Left kidney (tissue), 2 donors: ENCODE results near the gene PINLYP. TPM values are rescaled to one million over a fixed set of nuclear protein-coding genes. Genes with fewer than 3 reads are reported as not detected.

Experiments used
- DNase-seq: peaks from one replicate; pipeline ENCODE4 v3.0.0-alpha.2; 2013
- polyA plus RNA-seq: library from polyadenylated mRNA; unstranded; fragments of 120-200 nt; gene quantifications from one replicate; pipeline ENCODE4 v1.2.1, GENCODE V29; 2013; ENCODE audit not compliant: insufficient read length

PINLYP gene
- polyA plus RNA-seq, 1 donor, result 19.2 TPM

DNA sequence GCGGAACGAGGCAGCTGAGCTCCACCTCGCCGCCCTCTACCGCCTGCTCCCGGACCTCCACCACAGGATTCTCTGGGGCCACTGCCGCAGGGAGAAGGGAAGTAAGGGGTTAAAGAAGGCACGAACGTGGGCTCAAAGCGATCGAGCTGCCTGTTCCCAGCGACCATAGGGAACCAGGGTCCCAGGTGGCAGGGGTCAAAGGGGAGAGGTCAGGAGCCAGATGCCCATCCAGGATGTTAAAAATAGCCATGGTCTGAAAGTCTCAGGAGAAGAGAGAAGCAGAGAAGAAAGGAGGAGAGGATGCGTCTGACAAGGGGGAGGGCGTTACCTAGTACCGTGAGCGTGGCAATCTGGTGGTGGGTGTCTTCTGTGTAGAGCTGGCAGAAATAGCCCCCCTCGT lies 51.2 kb downstream of the PINLYP start:
- no peak for DNase-seq

DNA sequence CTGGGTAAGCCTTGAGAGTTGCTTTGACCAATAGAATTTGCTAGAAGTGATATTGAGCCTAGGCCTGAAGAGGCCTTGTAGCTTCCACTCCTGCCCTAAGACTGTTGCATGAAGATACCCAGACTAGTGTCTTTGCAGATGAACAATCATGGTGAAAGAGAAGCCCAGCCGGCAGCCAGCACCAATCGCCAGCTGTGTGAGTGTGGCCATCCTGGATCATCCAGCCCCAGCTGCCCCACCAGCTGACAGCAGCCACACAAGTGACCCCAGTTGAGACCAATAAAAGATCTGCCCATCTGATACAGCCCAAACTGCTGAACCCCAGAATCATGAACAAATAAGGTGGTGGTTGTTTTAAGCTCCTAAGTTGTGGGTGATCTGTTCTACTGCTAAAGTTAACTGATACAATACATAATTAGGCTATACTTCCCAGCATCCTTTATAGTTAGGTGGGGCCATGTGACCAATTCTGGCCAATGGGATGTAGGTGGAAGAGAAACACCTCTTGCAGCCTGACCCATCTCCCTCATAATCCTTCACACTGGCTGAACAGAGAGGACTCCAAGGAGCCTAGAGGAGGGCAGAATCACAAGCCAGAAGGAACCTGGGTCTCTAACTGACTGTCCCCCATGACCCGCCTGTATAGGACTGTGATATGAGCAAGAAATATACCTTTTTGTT lies 53.2 kb downstream of the PINLYP start:
- no peak for DNase-seq

DNA sequence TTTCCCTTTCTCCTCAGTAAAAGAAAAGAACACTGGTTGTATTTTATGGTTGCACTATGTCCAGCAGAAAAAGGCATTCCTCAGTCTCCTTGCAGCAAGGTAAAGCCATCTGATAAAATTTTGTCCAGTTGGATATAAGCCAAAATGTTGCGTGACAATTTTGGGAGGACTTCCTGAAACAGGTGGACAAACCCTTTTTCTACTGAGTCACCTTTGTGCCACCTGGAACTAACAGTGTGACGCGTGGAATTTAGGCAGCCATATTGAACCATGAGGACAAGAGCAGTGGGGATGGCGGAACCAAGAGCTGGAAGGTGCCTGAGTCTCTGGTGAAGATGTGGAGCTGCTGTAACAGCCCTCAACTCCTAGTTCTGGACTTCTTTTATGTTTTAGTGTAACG lies 55.9 kb downstream of the PINLYP start:
- DNase-seq, result no peak

Other genes starting within 250 kb of the PINLYP start
- gene CD177, start 222.1 kb upstream of the PINLYP start, polyA plus RNA-seq, result 0.20 TPM
- gene TEX101, start 160.9 kb upstream of the PINLYP start, polyA plus RNA-seq, result not detected
- gene LYPD3, start 110.2 kb upstream of the PINLYP start, polyA plus RNA-seq, result 1.1 TPM
- 7.8 TPM for gene PHLDB3, start 71.1 kb upstream of the PINLYP start, polyA plus RNA-seq
- gene ETHE1, start 48.6 kb upstream of the PINLYP start, polyA plus RNA-seq, result 25.4 TPM
- gene ZNF575, start 42.6 kb upstream of the PINLYP start, polyA plus RNA-seq, result 1.6 TPM
- gene XRCC1, start 274 bp upstream of the PINLYP start, polyA plus RNA-seq, result 58.6 TPM
- 19.5 TPM for gene IRGQ, start 20.3 kb downstream of the PINLYP start, polyA plus RNA-seq
- gene ZNF576, start 20.8 kb downstream of the PINLYP start, polyA plus RNA-seq, result 11.6 TPM
- 1.1 TPM for gene SRRM5, start 36.3 kb downstream of the PINLYP start, polyA plus RNA-seq
- gene ZNF428, start 43.8 kb downstream of the PINLYP start, polyA plus RNA-seq, result 72.8 TPM
- 43.0 TPM for gene CADM4, start 64.0 kb downstream of the PINLYP start, polyA plus RNA-seq
- 10.6 TPM for gene PLAUR, start 94.4 kb downstream of the PINLYP start, polyA plus RNA-seq
- not detected for gene IRGC, start 140.3 kb downstream of the PINLYP start, polyA plus RNA-seq
- 57.5 TPM for gene SMG9, start 179.2 kb downstream of the PINLYP start, polyA plus RNA-seq
- 1.6 TPM for gene KCNN4, start 205.2 kb downstream of the PINLYP start, polyA plus RNA-seq
- gene LYPD5, start 226.6 kb downstream of the PINLYP start, polyA plus RNA-seq, result 0.33 TPM